NCI-H2196 (cell line): ENCODE measurements around the gene NFYC.

Source experiments
- DNase-seq: peaks from one replicate; lab custom pipeline; 2025; ENCODE audit not compliant: unreplicated experiment; lab: John Stamatoyannopoulos, UW

NFYC gene

GRCh38 chr1:40818264-40818961 is 126.9 kb downstream of the NFYC start:
- DNase-seq, result no peak

- no peak for DNase-seq
Observed at GRCh38 chr1:40819101-40819500, 127.6 kb downstream of the NFYC start.

- no peak for DNase-seq
Observed at GRCh38 chr1:40820251-40820797, 128.8 kb downstream of the NFYC start.
